Left forelimb (tissue), 1 donor: ENCODE results near the gene FHAD1.
"Not testable (repeated sequence)": the region's sequence is repeated elsewhere in the genome, so short reads cannot be mapped to it uniquely, and the experiment has no call there.

Experiments used
- DNase-seq: peaks from one replicate; pipeline ENCODE4 v3.0.0-alpha.2; 2018; ENCODE audit warnings: low spot score

Gene FHAD1

DNA sequence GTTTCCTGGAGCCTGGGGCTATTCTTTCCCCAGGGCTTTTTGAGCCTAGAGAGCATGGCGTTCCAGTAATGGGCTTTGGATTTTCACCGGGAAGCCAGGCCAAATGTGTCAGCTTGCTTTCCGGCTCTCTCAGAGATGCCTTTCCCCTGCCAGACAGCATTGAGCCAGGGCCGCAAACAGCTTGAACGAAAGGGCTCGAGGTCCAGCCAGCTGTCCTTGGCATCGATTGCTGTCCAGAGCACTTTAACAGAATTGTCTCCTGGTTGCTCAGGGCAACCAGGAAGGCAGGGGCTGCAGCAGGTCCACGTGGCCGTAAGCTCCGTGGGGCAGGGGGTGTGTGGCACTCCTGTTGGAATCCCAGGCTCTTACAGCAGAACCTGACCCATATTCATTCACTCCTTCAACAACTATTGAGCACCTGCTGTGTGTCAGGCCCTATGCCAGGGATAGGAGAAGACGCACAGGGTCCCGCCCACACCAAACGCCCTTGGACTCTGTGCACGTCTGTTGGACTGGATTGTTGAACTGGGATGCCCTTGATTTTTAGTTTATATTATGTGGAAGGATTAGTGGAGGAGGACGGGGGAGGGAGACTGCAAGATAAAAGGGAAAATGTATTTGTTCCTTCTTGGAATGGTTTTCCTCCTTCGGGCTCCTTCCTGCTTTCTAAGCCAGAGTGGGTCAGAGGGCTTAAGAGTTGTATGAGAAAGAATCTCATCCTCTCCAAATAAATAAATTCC is 123.9 kb downstream of the FHAD1 start:
- DNase-seq, result peak; percentile 79

DNA sequence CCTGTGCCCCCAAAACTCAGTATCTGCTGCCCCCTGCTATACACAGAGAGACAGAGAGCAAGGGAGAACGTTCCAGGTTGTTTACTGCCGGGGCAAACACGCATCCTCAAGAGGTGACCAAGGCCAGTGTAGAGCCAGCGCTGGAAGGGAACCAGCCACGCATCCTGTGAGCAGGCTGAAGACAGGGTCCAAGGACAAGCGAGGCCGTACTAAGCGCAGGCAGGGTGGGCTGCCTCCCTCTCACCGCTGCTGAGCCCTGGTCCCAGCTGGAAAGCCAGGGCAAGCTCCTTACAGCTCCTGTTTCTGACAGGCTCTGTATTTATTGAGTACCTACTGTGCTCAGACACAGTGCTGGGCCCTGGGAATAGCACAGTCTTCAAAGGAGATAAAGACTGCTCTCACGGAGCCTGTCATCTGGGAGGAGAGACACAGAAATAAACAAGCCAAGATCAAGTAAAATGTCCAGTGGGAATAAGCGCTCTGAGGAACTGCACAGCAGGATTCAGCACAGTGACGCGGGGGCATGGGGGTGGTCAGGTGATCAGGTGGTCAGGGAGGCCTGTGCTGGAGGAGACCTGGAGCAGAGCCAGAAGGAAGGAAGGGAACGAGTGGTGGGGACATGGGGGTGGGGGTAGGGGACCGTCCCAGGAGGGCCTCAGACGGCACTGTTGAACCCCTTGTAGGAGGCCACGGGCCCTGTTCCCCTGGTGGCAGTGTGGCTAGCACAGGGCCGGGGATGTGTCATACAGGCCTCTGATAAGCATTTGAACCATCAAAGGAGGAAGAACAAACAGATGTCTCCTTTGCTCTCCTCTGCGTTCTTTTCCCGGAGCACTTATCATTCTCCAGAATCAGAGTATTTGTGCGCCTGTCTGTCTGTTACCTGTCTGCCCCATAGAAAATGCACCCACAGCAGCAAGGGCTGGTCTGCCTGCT is 124.9 kb downstream of the FHAD1 start:
- DNase-seq, result no peak

DNA sequence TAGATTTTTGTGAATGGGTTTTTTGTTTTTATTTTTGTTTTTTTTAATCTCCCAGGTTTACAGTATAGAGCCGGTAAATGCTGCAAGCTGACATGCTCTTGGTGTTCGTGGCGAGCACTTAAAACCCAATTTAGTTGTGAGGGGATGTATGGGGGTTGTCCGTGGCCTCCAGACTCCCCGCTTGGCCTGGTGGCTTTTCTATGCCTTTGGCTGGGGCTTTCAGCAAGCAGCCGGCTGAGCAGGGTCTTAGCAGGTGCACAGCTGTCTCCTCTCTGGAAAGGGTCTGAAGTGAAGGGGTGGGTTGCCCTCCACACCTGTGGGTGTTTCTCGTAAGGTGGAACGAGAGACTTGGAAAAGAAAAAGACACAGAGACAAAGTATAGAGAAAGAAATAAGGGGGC is 131.7 kb downstream of the FHAD1 start:
- DNase-seq, result no peak

DNA sequence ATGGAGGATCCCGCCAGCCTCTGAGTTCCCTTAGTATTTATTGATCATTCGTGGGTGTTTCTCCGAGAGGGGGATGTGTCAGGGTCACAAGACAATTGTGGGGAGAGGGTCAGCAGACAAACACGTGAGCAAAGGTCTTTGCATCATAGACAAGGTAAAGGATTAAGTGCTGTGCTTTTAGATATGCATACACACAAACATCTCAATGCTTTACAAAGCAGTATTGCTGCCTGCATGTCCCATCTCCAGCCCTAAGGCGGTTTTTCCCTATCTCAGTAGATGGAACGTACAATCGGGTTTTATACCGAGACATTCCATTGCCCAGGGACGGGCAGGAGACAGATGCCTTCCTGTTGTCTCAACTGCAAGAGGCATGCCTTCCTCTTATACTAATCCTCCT is 132.1 kb downstream of the FHAD1 start:
- not testable (repeated sequence) for DNase-seq

DNA sequence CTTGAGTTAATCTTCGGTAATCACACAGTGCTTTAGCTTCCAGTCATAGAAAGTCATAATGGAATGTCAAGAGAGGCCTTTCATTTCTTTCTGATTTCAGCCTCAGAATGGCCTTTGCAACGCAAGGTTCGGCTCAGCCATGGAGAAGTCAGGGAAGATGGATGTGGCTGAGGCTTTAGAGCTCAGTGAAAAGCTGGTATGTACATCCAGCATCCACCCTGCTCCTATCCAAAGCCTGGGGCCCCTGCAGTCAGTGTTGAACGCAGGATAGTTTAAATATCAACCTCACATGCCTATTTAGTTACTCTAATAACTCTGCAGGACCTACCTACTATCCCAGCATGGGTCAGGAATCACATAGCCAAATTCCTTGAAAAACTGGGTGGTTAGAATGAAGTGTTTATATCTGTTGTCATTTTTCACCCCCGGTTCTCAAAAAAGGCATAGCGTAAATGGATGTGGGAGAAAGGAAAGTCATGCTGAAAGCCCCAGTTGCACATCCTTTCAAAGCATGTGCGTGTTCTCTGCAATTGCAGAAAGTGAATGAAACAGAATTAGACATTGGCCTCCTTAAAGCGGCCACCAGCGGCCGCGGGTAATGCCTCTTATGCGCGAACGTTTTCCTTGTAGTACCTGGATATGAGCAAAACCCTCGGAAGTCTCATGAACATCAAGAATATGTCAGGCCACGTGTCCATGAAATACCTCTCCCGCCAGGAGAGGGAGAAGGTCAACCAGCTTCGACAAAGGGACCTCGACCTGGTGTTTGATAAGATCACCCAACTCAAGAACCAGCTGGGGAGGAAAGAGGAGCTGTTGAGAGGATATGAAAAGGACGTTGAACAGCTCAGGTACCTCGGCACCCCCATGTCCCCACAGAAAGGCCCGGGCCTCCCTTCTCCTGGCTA is 133.8 kb downstream of the FHAD1 start:
- no peak for DNase-seq

DNA sequence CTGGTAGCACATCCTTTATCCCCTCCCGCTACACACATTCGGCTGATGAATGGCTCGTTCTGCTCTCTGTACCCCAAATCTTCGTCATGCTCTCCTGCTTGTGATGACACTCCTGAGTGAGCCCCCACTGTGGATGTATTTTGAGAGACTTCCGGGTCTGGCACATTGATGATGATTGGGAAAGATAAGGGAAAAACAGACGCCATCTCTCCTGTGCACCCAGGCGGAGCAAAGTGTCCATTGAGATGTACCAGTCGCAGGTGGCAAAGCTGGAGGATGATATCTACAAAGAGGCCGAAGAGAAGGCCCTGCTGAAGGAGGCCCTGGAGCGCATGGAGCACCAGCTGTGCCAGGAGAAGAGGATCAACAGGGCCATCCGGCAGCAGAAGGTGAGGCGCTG is 134.8 kb downstream of the FHAD1 start:
- DNase-seq, result no peak

DNA sequence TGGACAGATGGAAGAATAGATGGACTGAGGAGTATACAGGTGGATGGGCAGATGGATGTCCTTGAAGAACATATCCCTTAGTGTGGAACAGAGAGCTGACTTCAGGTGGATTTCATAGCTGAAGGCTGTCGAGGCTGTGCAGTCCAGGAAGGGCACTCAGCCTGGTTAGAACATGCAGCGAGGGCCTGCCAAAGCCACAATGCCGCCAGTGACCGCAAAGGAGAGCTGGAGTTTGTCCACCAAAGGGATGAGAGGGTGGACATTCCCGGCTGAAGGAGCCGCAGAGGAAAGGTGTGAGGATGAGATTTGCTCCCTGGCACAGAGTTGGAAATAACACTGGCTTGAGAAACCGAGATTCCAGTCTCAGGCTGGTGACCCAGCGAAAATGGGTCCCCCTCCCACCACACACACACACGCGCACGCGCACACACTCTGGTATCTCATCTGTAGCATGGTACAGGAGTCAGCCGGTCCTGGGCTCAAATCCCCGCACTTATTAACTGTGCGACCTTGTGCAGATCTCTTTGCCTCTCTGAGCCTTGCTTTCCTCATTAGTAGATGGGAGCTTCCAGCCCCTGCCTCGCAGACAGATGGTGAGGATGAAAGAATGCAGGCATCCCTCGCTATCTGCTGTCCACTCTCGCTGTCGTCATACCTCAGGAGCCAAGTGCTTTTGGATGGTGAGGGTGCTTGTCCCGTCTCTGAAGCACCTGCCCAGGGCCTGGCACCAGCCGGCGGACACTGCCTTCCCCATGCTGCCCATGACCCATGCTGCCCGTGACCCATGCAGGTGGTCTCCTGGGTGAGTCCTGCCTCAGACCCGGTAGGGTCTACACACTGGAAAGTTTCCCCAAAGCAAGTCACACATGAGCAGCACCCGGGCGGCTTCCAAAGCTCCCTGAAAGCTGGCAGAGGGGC is 135.8 kb downstream of the FHAD1 start:
- no peak for DNase-seq

DNA sequence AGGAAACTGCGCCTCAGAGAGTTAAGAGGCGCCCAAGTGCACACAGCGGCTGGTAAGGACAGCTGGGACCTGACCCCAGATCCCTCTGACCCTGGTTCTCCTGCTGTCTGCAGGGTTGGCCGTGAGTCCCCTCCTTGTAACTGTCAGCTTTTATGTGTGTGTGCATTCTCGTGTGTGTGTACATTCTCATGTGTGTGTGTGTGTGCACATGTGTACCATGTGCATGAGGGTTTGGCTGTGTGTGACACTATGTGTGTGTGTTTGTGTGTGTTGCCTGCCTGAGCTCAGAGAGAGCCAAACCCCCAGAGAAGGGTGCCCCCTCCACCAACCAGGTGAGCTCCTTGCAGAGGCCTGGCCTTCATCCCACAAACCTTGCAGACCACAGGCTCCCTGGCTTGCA is 136.8 kb downstream of the FHAD1 start:
- no peak for DNase-seq

DNA sequence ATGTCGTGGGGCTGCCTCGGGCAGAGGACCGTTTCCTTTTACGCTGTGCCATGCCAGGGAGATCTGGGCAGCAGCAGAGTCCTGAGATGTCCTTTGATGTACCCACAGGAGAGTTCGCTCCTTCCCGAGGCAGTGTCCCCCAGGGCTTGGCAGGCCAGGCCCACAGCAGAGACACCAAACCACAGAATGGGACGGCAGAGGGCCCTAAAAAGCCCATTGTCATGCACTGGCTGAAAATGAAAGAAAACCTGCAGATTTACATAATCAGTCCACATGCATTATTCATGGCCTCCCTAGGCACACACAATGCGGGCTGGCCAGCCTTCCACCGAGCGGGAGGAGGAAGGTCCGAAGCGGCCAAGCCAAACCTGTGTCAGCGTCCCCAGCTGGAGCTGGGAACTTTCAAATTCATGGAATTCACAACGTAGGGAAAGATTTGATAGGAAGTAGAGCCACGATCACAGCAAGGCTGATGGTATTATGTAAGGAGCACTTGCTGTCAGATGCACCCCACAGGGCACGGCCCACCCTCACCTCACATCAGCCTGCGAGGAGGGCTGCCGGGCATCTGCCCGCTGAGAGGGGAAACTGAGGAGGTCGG is 137.4 kb downstream of the FHAD1 start:
- no peak for DNase-seq

DNA sequence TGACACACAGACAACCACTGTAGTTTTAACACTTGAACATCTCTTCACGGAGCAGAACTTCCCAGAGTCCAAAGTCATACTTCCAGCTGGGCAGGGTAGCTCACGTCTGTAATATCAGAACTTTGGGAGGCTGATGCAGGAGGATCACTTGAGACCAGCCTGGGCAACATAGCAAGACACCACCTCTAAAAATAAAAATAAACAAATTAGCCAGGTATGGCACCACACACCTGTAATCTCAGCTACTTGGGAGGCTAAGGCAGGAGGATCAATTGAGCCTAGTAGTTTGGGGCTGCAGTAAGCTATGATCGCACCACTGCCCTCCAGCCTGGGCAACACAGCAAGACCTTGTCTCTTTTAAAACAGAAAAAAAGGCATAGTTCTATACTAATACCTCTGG is 138.4 kb downstream of the FHAD1 start:
- DNase-seq, result no peak

DNA sequence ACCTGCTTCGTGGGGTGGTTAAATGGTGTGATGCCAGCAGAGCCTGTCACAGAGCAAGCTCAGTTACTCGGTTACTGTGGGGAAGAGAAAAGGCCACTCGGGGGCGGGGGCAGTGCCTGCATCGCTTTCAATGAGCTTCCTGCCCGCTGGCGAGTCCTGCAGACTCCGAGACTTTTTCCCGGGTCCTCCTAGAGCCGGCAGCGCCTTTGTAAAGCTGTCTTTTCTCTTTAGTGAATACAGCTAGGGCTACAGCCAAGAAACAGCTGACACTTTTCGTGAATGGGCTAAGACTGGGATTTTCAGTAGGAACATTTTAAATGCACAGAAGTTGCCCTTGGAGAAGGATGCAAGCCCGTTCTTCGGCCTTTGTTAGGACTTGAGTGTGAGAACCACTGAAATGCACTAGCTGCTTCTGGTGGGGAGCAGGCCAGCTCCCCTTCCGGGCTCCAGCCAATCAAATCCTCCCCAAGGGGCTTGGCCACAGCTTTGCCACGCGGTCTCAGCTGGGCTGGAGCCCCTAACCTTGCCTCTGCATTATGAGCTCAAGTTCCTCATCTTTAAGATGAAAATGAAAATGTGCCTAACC is 139.2 kb downstream of the FHAD1 start:
- DNase-seq, result no peak

DNA sequence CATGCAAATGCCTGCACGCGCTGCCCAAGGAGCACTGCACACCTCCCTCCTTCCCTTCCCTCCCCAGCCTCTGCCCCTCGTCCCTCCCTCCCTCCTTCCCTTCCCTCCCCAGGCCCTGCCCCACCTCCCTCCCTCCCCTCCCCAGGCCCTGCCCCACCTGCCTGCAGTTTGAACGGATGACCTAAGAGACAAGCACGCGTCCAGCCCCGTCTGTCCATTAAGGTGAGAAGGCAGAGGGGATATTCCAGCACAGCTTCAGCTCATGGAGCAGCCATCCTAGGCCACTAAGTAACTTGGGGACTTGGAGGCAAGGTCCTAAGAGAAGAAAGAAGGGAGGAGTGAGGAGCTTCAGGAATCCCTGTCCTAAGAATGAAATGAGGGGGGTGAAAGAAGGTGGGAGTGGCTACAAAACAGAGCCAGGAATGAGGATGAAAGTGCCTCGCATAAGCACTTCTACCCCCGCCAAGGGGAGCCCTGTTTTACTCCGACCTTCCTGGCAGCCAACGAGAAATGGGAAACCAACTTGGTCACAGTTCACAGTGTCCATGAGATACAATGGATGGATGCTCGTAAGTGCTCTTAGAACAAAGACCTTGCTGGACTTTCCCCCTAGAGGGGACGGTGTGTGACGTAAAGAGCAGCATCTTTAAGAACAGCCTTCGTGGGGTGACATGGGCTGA is 141.3 kb downstream of the FHAD1 start:
- DNase-seq, result no peak

DNA sequence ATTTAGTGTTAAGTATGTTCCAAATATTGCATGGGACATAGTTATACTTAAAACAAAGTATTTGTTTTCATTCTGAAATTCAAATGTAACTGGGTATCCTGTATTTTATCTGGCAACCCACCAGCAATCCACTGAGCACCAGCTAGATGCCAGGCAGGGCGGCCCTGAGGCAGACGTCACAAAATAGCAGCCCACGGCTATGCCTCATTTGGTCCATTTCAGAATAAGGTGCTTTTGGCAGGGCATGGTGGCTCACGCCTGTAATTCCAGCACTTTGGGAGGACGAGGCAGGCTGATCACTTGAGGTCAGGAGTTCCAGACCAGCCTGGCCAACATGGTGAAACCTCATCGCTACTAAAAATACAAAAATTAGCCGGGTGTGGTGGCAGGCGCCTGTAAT is 142.8 kb downstream of the FHAD1 start:
- DNase-seq, result not testable (repeated sequence)

DNA sequence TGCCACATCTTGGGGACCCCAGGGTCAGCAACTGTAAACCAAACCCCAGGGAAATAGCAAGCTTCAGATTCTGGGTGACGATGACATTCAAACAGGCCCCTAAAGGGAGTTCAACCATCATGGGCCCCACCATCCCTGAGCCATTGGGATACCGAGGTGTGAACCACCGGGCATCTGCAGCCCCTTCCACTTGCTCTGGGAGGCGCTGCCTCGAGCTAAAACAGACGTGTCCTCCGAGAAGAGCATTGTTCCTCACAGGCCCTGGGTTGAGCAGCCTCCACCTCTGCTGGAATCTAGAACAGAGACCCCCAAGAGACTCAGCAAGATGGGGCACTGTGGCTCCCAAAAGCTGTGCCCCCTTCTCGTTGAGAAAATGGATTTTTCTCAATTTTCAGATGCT is 143.6 kb downstream of the FHAD1 start:
- no peak for DNase-seq

DNA sequence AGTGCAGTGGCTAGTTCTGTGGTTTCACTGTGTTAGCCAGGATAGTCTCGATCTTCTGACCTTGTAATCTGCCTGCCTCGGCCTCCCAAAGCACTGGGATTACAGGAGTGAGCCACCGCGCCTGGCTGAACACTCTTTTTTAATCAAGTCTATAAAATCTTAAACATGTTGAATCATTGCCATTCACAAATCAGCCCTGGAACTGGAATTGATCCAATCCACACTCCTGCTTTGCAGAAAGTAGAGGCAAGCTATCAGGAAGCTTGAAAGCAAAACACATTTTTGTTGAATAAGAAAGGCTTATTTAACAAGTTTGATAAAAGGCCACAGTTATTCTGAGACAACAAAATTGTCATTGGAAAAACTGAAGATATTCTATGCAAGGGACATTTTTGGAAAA is 144.3 kb downstream of the FHAD1 start:
- no peak for DNase-seq

DNA sequence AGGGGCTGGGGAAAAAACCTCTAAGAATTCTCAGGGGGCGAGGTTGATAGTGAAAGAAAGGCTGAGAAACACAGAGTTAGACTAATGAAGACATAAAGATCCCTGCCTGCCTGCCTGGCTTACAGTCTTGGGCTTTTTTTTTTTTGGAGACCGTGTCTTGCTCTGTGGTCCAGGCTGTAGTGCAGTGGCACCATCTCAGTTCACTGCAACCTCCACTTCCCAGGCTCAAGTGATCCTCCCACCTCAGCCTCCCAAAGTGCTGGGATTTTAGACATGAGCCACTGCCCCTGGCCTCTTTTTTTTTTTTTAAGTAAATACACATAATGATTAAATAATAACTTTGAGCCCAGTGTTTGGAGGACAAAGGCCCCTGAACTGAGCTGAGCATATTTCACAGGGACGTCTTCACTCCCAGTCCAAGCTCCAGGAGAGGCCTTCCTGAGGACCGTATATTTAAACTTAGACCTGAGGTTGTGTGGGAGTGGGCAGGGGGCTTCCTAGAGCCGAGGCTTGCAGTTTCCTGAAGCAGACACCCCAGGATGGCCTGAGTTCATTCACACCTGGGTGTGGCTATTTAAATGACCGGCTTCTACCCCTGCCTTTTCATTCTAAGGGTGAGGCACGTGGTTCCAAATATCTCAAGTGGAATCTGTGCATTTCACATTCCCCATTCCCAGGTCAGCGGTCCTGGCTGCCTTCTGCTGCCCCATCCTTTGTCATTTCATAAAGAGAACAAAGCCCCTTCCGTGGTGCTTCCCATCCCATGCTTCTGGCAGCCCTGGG is 146.6 kb downstream of the FHAD1 start:
- DNase-seq, result no peak

DNA sequence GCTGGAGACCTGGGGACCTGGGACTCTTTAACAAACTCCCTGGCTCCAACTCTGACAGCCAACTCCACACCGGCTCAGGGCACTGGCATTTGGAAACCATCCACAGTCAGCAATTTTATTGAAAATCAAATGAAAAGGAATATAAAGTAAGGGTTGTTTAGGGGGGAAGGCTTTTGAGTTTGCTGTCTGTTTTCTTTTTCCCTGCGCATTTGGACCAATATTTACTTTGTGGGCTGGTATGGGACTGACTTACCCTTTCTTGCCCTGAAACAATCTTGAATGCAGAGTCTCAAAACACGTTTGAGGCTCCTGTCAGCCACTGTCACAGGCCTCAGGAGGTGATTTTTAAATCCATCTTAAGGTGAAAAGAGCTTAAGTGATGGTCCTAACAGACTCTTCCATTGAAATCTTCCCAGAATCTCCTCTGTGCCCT is 147.3 kb downstream of the FHAD1 start:
- DNase-seq, result no peak

DNA sequence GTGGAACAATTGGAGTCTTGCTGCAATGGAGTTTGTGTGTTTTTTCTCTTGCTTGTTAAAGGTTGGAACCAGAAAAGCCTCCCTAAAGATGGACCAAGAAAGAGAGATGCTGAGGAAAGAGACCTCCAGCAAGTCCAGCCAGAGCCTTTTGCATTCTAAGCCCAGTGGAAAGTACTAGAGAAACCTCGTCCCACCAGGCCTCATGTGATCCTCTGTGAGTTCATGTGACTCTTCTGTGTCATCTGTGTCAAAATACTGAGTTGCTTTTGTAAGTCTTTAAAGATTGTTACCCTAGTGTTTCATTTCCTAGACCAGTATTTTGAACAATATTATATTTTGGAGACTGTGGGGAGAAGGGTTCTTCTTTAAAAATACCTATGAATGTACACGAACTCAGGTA is 150.2 kb downstream of the FHAD1 start:
- no peak for DNase-seq

DNA sequence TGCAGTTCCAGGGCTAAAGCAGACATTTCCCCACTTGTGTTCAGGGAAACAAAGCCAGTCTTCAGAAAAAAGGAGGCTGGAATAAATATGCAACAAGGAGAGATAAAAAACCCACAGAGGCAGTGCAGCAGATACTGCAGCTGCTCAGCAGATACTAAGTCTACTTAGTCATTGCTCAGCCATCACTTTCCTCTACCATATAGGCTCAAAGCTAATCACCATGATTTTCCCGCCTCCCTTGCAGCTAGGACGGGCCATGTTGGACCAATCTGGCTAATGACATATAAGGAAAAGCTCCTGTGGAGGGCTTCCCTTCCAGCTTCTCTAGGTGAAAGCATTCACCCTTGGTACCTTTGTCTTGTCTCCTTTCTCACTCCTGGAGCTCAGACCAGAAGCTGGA is 152.7 kb downstream of the FHAD1 start:
- no peak for DNase-seq
